HG03045 (cell line): Measurements from ENCODE around the gene RBFOX2.

ENCODE experiments used
- ATAC-seq: cut with Tn5 transposase; IDR thresholded peaks from one replicate; pipeline ENCODE4 v1.9.1; 2021; ENCODE audit warnings: mild to moderate bottlenecking, moderate library complexity; ENCODE audit not compliant: unreplicated experiment

Gene RBFOX2

GRCh38 chr22:35904752-35905151 lies 123.9 kb downstream of the RBFOX2 start:
- no peak for ATAC-seq

- ATAC-seq, result no peak
These were observed 124.3 kb downstream of the RBFOX2 start for GRCh38 chr22:35904336-35904692.

GRCh38 chr22:35903571-35904335 lies 124.9 kb downstream of the RBFOX2 start:
- no peak for ATAC-seq

DNA sequence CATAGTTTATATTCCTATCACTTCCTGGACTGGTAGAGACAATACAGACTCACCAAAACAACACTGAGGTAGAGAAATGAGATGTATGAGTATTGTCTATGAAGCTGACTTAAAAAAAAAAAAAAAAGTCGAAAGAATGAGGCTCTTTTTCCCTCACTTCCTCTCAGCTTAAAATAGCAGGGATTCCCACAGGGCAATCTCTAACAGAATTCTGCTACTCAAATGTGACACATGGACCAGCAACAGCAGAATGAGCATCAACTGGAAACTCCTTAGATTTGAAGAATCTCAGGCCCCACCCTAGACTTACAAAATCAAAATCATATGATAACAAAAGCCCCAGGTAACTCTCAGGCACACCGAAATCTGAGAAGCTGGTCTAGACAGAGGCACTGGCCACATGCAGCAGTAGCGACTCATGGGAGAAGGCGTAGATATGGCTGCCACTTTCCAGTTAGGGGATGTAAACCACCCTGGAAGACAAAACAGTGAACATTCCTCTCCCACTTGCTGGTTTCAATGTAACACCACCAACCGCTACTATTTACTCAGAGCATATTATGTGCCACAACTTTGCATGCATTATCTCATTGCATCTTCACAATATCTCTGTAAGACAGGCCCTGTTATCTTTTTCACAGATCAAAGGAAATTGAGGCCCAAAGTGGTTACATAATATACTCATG lies 128.0 kb downstream of the RBFOX2 start:
- ATAC-seq, result no peak

DNA sequence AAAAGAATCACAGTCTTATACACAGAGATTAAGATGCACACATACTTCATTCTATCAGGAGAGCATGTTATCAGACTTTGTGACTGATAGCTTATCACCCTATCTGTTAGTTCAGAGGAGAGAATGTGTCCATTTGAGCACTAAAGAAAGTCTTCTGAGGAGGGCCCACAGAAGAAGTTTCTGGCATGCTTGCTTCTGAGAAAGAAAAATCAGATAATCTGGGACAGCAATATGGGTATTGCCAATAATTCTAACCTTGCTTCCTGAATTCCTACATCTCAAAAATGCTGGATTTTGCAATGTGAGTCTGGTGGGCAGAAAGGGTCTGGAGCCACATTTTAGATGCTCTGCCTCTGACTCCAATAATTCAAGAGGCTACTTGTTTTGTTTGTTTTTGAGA lies 128.9 kb downstream of the RBFOX2 start:
- ATAC-seq, result no peak

GRCh38 chr22:35896111-35896705 lies 132.4 kb downstream of the RBFOX2 start:
- no peak for ATAC-seq

DNA sequence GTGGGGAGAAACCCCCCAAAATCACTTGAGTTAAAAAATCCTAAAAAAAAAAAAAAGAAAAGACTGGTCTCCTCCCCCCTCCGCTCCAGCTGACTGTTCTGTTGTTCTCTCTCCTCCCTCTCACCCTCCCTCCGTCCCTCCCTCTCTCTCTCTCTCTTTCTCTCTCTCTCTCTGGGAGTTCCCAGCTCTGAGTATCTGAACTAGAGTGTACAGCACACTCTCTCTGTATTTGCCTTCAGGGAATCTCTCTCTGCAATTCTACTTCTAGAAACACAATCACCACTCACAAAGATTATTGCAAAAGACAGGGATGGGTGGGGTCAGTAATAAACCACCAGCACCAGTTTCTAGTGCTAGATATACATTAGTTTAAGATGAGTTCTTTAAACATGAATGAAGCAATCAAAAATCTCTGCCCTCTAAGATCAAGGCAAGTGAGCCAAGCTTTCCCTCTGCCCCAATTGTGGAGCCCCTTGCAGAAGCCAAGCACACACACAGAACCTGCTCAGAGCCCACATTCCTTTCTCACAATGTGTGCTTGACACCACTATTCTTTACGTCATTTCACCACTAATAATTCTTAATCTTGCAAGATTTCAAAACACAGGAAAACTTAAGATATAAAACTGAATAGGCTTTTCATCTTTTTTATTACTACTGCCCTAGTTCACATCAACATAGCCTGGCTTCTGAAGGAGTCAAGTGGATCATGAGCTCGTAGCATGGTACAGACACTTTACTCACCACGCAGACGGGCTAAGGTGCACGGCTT lies 133.5 kb downstream of the RBFOX2 start:
- ATAC-seq, result no peak

GRCh38 chr22:35894464-35894878 lies 134.2 kb downstream of the RBFOX2 start:
- no peak for ATAC-seq

DNA sequence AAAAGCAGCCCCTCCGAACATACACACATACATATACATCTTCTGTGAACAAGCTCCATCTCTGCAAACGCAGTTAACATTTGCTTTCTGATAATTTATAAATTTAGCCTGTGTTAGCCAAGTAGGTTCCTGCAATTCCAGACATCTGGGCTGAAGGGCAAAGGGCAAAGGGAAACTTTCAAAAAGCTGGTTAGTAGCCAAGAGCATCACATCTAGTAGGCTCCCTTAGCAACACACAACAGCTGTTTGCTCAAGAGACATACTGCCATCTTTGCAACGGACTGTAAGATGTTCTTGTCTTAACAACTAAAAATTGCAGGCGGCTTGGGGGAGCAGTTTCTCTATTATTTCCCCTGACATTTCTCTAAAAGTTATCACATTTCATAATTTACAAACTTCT lies 134.9 kb downstream of the RBFOX2 start:
- ATAC-seq, result no peak

DNA sequence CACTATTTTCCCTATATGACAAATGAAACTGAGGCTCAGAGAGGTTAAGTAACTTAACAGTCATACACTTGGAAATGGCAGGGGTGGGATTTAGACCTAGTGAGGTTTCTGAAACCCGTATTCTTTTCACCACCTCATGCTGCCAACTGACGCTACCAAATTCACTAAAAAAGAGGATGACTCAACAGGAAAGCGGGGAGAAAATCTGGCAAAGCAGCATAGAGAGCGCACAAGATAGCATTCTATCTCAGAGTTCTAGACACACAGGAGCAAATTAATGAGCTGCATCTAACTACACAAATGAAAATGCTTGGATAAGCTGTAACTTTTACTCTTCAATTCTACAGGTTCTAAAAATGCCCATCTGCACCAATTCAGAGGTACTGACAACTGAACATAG lies 136.4 kb downstream of the RBFOX2 start:
- ATAC-seq, result no peak

DNA sequence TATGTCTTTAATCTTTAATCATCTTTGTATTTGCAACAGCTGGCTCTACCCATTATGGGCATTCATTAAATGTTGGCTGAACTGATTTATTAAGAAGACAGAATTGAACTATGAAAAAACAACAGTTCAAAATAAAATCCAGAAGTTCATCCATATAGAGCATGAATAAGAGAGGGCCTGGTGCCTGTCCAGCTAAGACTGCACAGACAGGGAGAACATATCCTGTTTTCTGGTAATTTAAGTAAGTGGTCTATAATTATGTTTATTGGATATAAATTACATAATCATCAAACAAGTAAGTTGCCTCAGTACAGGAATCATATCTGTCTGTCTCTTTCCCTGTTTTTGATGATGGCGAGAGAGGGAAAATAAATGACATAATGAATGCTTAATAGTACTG lies 137.2 kb downstream of the RBFOX2 start:
- no peak for ATAC-seq

- ATAC-seq, result no peak
These were observed 139.6 kb downstream of the RBFOX2 start for GRCh38 chr22:35889071-35889470.

DNA sequence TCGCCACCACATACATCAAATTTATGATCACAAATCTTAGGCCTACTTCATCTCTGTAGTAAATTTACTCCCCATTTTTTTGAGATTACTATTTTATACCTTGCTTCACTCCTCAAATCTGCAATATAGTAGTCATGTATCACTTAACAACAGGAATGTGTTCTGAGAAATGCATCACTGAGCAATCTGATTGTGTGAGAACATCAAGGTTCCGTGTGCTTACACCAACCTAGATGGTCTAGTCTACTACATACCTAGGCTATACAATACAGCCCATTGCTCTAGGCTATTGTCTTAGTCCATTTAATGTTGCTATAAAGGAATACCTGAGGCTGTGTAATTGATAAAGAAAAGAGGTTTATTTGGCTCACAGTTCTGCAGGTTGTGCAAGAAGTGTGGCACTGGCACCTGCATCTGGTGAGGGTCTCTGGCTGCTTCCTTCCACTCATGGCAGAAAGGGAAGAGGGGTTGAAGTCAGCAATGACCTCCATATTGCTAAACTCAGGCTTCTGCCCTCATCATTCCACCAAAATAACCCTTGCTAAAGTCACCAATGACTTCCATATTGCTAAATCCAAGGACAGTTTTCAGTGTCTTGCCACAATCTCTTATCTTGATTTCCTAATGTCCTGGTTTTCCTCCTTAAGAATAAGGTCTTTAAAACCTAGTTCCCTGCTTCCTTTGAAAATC lies 140.3 kb downstream of the RBFOX2 start:
- no peak for ATAC-seq

DNA sequence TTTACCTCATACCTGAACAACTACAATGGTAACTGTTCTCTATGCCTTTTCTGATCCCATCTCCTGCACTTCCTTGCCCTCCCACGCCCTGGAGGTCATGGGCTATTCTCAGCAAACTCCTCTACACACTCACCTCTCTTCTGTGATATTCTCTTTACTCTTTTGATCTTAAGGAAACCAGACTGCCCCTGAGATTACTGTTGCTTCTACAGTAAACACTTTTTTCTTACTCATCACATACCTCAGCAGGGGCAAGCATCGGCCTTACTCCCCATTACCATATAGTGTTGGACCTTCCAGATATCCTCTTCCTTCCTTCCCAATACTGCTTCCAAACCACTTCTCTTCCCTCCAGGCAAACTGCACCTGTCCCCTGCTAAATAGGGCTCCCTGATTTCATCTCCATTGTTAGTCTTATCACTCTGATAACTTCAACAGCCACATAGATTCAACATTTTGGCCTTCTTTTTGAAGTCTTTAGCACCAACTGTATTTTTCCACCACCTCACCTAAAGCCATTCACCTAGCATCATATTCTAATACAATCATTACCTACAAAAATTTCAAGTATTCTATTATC lies 141.2 kb downstream of the RBFOX2 start:
- ATAC-seq, result no peak

DNA sequence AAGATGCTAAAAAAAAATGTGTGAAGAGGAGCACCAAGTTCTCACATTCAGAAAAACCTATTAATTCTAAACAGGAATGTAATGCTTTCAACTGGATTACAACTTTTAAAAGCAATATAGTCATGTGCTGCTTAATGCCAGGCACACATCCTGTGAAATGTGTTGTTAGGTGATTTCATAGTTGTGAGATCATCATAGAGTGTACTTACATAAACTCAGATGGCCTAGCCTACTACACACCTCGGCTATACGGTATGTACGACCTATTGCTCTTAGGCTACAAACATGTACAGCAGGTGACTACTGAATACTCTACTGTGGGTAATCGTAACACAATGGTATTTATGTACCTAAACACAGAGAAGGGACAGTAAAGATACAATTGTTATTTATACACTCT lies 142.3 kb downstream of the RBFOX2 start:
- ATAC-seq, result no peak

GRCh38 chr22:35884529-35884928 lies 144.1 kb downstream of the RBFOX2 start:
- no peak for ATAC-seq

- no peak for ATAC-seq
These were observed 145.5 kb downstream of the RBFOX2 start for GRCh38 chr22:35883031-35883620.

GRCh38 chr22:35882211-35883030 lies 146.2 kb downstream of the RBFOX2 start:
- no peak for ATAC-seq

DNA sequence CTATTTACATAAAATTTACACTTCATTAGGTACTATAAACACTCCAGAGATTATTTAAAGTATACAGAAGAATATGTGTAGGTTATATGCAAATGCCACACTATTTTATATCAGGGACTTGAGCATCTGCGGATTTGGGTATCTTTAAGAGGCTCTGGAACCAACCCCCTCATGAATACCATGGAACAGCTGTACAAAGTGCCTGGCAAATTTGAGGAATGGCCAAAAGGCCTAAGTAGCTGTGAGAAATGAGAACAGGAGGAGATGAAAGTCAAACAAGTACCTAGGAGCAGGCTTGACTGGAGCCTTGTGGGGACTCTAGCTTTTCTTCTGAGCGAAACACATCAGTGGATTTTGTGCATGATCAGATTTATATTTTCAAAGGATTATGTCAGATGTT lies 149.3 kb downstream of the RBFOX2 start:
- ATAC-seq, result no peak
